NCI-H2081 (cell line): ENCODE measurements around the gene SPTBN2.

Source experiments
- DNase-seq, 2 experiments: peaks; one replicate each; lab custom pipeline; 2025; lab: John Stamatoyannopoulos, UW

Gene SPTBN2

DNA sequence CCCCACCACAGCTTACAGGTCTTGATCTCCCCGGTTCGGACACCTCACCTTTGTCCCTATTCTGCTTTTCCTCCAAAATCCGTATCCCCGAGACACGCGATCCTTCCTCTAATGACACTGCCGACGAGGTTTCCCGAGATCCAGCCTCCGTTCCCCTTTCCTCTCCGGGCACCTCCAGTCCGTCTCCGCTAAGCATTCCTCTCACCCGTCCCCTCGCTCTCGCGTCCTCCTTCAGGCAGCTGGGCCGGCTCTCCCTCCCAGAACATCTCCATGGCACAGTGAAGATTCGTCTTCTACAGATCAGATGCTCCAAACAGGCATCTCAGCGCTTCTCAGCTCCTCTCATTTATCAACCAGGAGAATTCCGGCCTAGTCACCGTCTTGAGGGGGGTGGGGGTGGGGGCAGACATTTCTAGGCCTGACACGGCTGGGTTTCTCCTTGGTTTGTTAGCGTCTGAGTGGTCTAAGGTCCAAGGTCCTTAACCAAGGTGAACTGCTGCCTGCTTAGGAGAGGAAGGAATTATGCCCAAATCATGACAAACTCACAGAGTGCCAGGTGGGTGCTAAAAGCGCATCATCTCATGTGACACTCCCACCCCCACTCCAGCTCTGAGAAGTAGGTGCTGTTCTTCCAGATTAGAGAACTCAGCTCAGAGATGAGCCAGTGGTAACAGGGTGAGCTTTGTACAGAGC, at the start of gene SPTBN2:
Gene SPTBN2 (minus strand): TSS at position 524 of the 693 bp plus-strand sequence. CDS start 7,976 bp downstream, outside the sequence.
- DNase-seq = no peak

GRCh38 chr11:66768818-66769217, 39.8 kb upstream of the SPTBN2 start:
- no peak for DNase-seq

DNA sequence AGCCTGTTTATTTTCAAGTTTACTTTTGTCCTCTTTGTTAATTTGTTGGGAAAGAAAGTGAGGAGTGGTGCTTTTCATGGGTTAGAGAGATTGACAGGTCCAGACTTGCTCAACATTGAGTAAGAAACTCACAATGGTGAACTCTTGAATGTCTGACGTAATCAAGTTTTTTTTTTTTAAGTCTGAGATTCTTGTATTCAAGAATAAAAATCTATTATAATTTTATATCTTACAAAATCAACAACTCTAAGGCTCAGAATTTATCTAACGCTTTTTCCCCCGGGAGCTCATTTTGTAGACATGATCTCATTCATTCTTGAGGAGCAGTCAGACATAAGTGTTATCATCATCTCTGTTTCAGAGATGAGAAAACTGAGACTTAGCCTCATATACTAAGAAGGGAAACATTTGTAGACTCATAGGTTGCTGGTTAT, 39.1 kb upstream of the SPTBN2 start:
- DNase-seq = no peak

- no peak for DNase-seq
Measured at GRCh38 chr11:66767666-66768065, 38.6 kb upstream of the SPTBN2 start.

GRCh38 chr11:66766681-66767080, 37.7 kb upstream of the SPTBN2 start:
- no peak for DNase-seq

DNA sequence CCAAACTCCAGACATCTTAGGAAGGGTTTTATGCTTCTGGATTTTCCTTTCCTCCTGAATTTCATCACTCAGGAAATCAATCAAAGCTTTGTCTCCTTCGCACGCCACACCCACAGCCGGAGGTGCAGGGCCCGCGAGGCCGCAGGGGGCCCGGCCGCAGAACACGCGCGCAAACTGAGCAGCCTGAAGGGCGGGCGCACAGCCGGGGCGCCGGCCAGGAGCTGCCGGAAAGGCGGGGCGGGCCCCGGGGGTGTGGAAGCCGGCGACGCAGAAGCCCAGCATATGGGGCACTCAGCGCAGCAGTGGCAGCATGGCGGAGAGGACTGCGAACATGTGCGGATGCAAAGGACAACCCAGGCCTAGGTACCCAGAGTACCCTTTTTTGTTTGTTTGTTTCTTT, 33.1 kb upstream of the SPTBN2 start:
- DNase-seq = no peak

GRCh38 chr11:66752148-66752547, 23.1 kb upstream of the SPTBN2 start:
- no peak for DNase-seq

- DNase-seq = no peak
Measured at GRCh38 chr11:66749091-66749490, 20.1 kb upstream of the SPTBN2 start.

- no peak for DNase-seq
Measured at GRCh38 chr11:66747480-66747879, 18.5 kb upstream of the SPTBN2 start.

DNA sequence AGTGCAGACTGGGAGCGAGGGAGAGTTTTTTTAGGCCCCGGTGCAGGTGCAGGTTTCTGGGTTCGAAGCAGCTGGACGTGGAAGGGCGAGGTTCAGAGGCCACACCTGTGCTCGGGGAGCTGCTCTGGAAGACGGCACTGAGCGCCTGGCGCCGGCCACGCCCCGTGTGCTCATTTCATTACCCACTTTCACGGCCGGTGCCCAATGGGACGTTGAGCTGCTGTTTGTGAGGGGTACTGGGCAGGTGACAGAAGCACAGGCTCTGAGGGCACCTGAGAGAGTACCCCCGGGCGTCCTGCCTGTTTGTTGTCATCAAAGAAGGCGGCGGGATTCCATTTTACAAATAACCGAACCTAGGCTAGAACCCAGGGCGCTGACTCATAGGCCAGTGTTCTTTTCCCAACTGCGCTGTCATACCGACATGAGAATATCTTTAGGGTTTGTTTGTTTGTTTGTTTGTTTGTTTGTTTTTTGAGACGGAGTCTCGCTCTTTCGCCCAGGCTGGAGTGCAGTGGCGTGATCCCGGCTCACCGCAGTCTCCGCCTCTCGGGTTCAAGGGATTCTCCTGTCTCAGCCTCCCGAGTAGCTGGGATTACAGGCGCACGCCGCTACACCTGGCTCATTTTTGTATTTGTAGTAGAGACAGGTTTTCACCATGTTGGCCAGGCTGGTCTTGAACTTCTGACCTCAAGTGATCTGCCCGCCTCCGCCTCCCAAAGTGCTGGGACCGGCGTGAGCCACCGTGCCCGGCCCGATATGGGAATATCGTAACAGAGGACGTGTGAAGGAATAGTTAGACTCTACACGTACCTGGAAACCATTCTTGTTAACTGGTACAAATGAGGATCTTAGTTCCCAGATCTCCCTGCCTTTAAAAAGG, 16.6 kb upstream of the SPTBN2 start:
- peak; percentile 14 to 62 for DNase-seq

DNA sequence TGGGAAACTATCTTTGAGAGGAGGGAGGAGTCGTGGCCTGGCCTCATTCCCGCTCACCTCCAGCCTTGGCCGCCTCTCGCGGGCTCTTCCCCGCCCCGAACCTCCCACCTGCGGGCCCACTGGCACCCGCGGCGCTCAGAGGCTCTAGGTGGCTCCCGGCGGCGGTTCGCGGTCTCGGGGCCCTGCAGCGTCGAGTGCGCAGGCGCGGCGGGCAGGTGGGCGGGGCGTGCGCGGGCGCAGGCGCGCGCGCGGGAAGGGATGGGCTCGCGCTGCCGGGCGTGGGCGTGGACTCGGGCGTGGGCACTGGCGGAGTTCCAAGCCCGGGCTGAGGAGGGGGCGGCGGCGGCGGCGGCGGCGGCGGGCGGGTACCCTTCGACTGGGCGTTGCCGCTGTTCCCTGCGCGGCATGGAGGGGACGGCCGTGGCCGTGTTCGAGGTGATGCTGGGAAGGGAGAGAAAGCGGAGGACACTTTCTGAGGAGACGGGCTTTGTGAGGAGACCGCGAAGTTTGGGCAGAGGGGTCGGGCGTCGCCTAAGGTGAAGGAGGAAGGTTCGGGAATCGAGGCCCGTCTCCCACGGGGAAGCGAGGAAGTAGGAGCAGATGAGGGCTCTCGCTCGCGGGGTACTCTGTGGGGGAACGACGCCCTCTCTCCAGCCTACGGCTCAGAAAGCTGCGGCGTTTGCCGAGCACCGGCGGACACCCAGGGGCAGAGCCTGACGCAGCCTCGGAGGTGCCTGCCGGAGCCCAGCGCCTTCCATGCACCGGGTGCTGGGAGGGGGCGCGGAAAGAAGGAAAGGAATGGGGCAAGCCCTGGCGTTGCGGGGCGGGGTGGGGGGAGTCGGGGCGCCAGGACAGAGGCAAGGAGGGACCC, 15.7 kb upstream of the SPTBN2 start:
- DNase-seq = peak; percentile 85 to 87

- no peak for DNase-seq
Measured at GRCh38 chr11:66743271-66743968, 14.4 kb upstream of the SPTBN2 start.

- no peak for DNase-seq
Measured at GRCh38 chr11:66741153-66741552, 12.1 kb upstream of the SPTBN2 start.

- no peak for DNase-seq
Measured at GRCh38 chr11:66739983-66740382, 11.0 kb upstream of the SPTBN2 start.

- no peak for DNase-seq
Measured at GRCh38 chr11:66734215-66734614, 5.2 kb upstream of the SPTBN2 start.

- no peak for DNase-seq
Measured at GRCh38 chr11:66729447-66729846, 431 bp upstream of the SPTBN2 start.

GRCh38 chr11:66728038-66728692, 851 bp downstream of the SPTBN2 start:
- peak; percentile 32 to 62 for DNase-seq

- DNase-seq = peak; percentile 31 to 55
Measured at GRCh38 chr11:66727282-66728037, 1.6 kb downstream of the SPTBN2 start.

- DNase-seq = no peak
Measured at GRCh38 chr11:66725647-66726046, 3.4 kb downstream of the SPTBN2 start.

- DNase-seq = no peak
Measured at GRCh38 chr11:66725114-66725513, 3.9 kb downstream of the SPTBN2 start.
